Measurements from ENCODE around the gene SPIRE1.

DNA sequence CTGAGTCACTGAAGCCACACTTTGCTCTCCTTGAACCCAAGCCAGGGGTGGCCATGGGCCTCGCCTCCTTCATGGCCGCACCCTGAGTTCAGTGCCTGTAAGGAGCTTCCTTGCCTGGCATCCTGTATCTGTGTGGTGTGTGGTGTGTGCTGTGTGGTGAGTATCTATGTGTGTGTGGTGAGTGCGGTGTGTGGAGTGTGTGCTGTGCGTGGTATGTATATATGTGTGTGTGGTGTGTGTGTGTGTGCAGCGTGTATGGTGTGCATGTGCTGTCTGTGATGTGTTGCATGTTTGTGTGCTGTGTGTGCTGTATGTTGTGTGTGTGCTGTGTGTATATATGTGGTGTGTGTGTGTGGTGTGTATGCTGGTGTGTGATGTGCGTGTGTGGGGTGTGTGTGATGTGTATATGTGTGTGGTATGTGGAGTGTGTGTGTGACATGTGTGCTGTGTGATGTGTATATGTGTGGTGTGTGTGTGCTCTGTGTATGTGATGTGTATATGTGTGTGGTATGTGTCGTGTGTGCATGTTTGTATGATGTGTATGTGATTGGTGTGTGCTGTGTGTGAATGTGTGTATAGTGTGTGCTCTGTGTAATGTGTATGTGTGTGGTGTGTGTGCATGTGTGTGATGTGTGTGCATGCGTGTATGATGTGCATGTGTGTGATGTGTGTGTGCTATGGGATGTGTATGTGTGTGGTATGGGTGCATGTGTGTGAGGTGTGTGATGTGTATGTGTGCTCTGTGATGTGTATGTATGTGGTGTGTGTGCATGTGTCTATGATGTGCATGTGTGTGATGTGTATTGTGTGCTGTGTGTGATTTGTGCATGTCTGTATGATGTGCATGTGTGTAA is 227.5 kb downstream of the SPIRE1 start:
- TF ChIP-seq, protein P1, sequence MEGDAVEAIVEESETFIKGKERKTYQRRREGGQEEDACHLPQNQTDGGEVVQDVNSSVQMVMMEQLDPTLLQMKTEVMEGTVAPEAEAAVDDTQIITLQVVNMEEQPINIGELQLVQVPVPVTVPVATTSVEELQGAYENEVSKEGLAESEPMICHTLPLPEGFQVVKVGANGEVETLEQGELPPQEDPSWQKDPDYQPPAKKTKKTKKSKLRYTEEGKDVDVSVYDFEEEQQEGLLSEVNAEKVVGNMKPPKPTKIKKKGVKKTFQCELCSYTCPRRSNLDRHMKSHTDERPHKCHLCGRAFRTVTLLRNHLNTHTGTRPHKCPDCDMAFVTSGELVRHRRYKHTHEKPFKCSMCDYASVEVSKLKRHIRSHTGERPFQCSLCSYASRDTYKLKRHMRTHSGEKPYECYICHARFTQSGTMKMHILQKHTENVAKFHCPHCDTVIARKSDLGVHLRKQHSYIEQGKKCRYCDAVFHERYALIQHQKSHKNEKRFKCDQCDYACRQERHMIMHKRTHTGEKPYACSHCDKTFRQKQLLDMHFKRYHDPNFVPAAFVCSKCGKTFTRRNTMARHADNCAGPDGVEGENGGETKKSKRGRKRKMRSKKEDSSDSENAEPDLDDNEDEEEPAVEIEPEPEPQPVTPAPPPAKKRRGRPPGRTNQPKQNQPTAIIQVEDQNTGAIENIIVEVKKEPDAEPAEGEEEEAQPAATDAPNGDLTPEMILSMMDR (IDR thresholded peaks at IDR 0.05), result no peak
- no peak for TF ChIP-seq POLR2A (IDR thresholded peaks at IDR 0.05)
- TF ChIP-seq POLR2AphosphoS5 (IDR thresholded peaks at IDR 0.05), result no peak
- no peak for TF ChIP-seq EP300 (IDR thresholded peaks at IDR 0.05)
